ENCODE data around the gene STRIT1. TPM values are rescaled to one million over a fixed set of nuclear protein-coding genes. Genes with fewer than 3 reads are reported as not detected.

The STRIT1 gene
- total RNA-seq = not detected in 2 replicates

- no peak for DNase-seq (ENCODE audit: low read depth, low spot score)
These were observed at the start of gene STRIT1 for GRCh38 chr3:155293516-155293915. TSS of gene STRIT1 (minus strand) at chr3:155293683.

- DNase-seq (ENCODE audit: low read depth, low spot score) = no peak
These were observed 48.9 kb upstream of the STRIT1 start for GRCh38 chr3:155342344-155342743.

GRCh38 chr3:155339052-155339451, 45.6 kb upstream of the STRIT1 start:
- no peak for DNase-seq (ENCODE audit: low read depth, low spot score)

GRCh38 chr3:155335724-155336354, 42.4 kb upstream of the STRIT1 start:
- no peak for DNase-seq (ENCODE audit: low read depth, low spot score)

GRCh38 chr3:155334914-155335723, 41.6 kb upstream of the STRIT1 start:
- no peak for DNase-seq (ENCODE audit: low read depth, low spot score)

- no peak for DNase-seq (ENCODE audit: low read depth, low spot score)
These were observed 40.9 kb upstream of the STRIT1 start for GRCh38 chr3:155334215-155334913.

- no peak for DNase-seq (ENCODE audit: low read depth, low spot score)
These were observed 39.2 kb upstream of the STRIT1 start for GRCh38 chr3:155332716-155333115.

GRCh38 chr3:155331078-155331477, 37.6 kb upstream of the STRIT1 start:
- no peak for DNase-seq (ENCODE audit: low read depth, low spot score)

- no peak for DNase-seq (ENCODE audit: low read depth, low spot score)
These were observed 36.9 kb upstream of the STRIT1 start for GRCh38 chr3:155330370-155330769.

GRCh38 chr3:155329513-155330048, 36.1 kb upstream of the STRIT1 start:
- DNase-seq (ENCODE audit: low read depth, low spot score) = no peak

GRCh38 chr3:155327871-155328270, 34.4 kb upstream of the STRIT1 start:
- DNase-seq (ENCODE audit: low read depth, low spot score) = no peak

- no peak for DNase-seq (ENCODE audit: low read depth, low spot score)
These were observed 33.9 kb upstream of the STRIT1 start for GRCh38 chr3:155327430-155327829.

GRCh38 chr3:155326901-155327300, 33.4 kb upstream of the STRIT1 start:
- no peak for DNase-seq (ENCODE audit: low read depth, low spot score)

- DNase-seq (ENCODE audit: low read depth, low spot score) = no peak
These were observed 32.8 kb upstream of the STRIT1 start for GRCh38 chr3:155326244-155326643.

- no peak for DNase-seq (ENCODE audit: low read depth, low spot score)
These were observed 31.9 kb upstream of the STRIT1 start for GRCh38 chr3:155325263-155325835.

- peak; percentile 29 for DNase-seq (ENCODE audit: low read depth, low spot score)
These were observed 29.7 kb upstream of the STRIT1 start for GRCh38 chr3:155323063-155323666.

GRCh38 chr3:155321418-155321817, 27.9 kb upstream of the STRIT1 start:
- no peak for DNase-seq (ENCODE audit: low read depth, low spot score)

- no peak for DNase-seq (ENCODE audit: low read depth, low spot score)
These were observed 27.5 kb upstream of the STRIT1 start for GRCh38 chr3:155320934-155321333.

GRCh38 chr3:155318740-155319139, 25.3 kb upstream of the STRIT1 start:
- no peak for DNase-seq (ENCODE audit: low read depth, low spot score)

GRCh38 chr3:155317211-155317610, 23.7 kb upstream of the STRIT1 start:
- DNase-seq (ENCODE audit: low read depth, low spot score) = no peak

GRCh38 chr3:155316426-155316825, 22.9 kb upstream of the STRIT1 start:
- no peak for DNase-seq (ENCODE audit: low read depth, low spot score)

Measured in pulmonary artery endothelial cell (primary cell).